RWPE2 (cell line): ENCODE measurements around the gene ANAPC13.
A peak's percentile ranks its signal among the peaks of the same experiment; 100 is the strongest.

Experiments used
- ATAC-seq: fragments of 200-7000 bp; cut with Tn5 transposase; 3 replicates; pipeline ENCODE4 v1.9.1; 2021; ENCODE audit warnings: low read depth
- DNase-seq: peaks from one replicate; pipeline ENCODE4 v3.0.0-alpha.2; 2020; ENCODE audit warnings: low spot score
- H3K27ac ChIP-seq: fragments of 450-650 bp; 2 replicates; pipeline ENCODE4 v1.5.1; 2017; ENCODE audit warnings: mild to moderate bottlenecking; ENCODE audit not compliant: poor library complexity, severe bottlenecking
- H3K27me3 ChIP-seq: fragments of 250-450 bp; sonication (Bioruptor Pico); 2 replicates; pipeline ENCODE4 v1.5.1; 2021; ENCODE audit warnings: mild to moderate bottlenecking, moderate library complexity; ENCODE audit not compliant: insufficient read depth, poor library complexity, severe bottlenecking
- H3K36me3 ChIP-seq: fragments of 250-450 bp; sonication (Bioruptor Pico); 2 replicates; pipeline ENCODE4 v1.5.1; 2020; ENCODE audit warnings: low read depth, mild to moderate bottlenecking, moderate library complexity
- H3K4me1 ChIP-seq: fragments of 250-450 bp; sonication (Bioruptor Pico); 2 replicates; pipeline ENCODE4 v1.5.1; 2021; ENCODE audit warnings: mild to moderate bottlenecking, moderate library complexity; ENCODE audit not compliant: insufficient read depth, poor library complexity, severe bottlenecking
- H3K4me3 ChIP-seq: fragments of 250-450 bp; sonication (Bioruptor Pico); 2 replicates; pipeline ENCODE4 v1.5.1; 2021; ENCODE audit warnings: mild to moderate bottlenecking, moderate library complexity; ENCODE audit not compliant: severe bottlenecking
- H3K9me3 ChIP-seq: fragments of 250-450 bp; sonication (Bioruptor Pico); 2 replicates; pipeline ENCODE4 v1.5.1; 2021; ENCODE audit warnings: mild to moderate bottlenecking, moderate library complexity; ENCODE audit not compliant: severe bottlenecking
- CTCF ChIP-seq: fragments of 450-650 bp; IDR thresholded peaks from one replicate; pipeline ENCODE4 v1.5.1; 2017; ENCODE audit warnings: mild to moderate bottlenecking, moderate library complexity; ENCODE audit not compliant: poor library complexity, severe bottlenecking

The ANAPC13 gene

GRCh38 chr3:134527037-134527436, 41.3 kb upstream of the ANAPC13 start:
- H3K27me3 ChIP-seq = no peaks in the 10 kb centered on the region
- H3K4me3 ChIP-seq = no peak overlapping the region
- no peak for TF ChIP-seq CTCF
- H3K36me3 ChIP-seq = no peaks in the 10 kb centered on the region
- DNase-seq (peak; percentile 49), ATAC-seq (no peak)
- H3K9me3 ChIP-seq = peaks cover 3% of the 10 kb centered on the region
- no peak overlapping the region for H3K27ac ChIP-seq
- H3K4me1 ChIP-seq = no peaks in the 10 kb centered on the region

GRCh38 chr3:134526319-134526718, 40.5 kb upstream of the ANAPC13 start:
- H3K4me3 ChIP-seq = no peak overlapping the region
- H3K9me3 ChIP-seq = peaks cover 3% of the 10 kb centered on the region
- H3K4me1 ChIP-seq = no peaks in the 10 kb centered on the region
- H3K27ac ChIP-seq = no peak overlapping the region
- DNase-seq = no peak
- TF ChIP-seq CTCF = no peak
- H3K27me3 ChIP-seq = no peaks in the 10 kb centered on the region
- H3K36me3 ChIP-seq = no peaks in the 10 kb centered on the region; the same call in 1 of the 2 replicates
- no peak for ATAC-seq

GRCh38 chr3:134525293-134525692, 39.5 kb upstream of the ANAPC13 start:
- peaks cover 3% of the 10 kb centered on the region for H3K9me3 ChIP-seq
- no peaks in the 10 kb centered on the region for H3K27me3 ChIP-seq
- no peak overlapping the region for H3K27ac ChIP-seq
- no peak overlapping the region for H3K4me3 ChIP-seq
- H3K4me1 ChIP-seq = no peaks in the 10 kb centered on the region
- no peaks in the 10 kb centered on the region; the same call in 1 of the 2 replicates for H3K36me3 ChIP-seq
- ATAC-seq (no peak), DNase-seq (no peak)
- TF ChIP-seq CTCF = no peak

DNA sequence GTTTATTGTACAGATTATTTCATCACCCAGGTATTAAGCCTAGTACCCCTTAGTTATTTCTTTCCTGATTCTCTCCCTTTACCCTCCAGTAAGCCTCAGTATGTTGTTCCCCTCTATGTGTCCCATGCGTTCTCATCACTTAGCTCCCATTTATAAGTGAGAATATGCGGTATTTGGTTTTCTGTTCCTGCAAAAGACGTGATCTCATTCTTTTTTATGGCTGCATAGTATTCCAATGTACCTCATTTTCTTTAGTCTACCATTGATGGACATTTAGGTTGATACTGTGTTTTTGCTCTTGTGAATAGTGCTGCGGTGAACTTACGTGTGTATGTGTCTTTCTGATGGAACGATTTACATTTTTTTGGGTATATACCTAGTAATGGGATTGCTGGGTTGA, 36.8 kb upstream of the ANAPC13 start:
- Histone ChIP-seq H3K9me3 (peaks cover 3% of the 10 kb centered on the region), H3K27ac (no peak overlapping the region), H3K36me3 (no peaks in the 10 kb centered on the region; the same call in 1 of the 2 replicates), H3K4me3 (no peak overlapping the region), H3K27me3 (no peaks in the 10 kb centered on the region), H3K4me1 (peaks cover 5% of the 10 kb centered on the region)
- no peak for TF ChIP-seq CTCF
- DNase-seq = no peak
- ATAC-seq = no peak

- Histone ChIP-seq H3K36me3 (no peaks in the 10 kb centered on the region; the same call in 1 of the 2 replicates), H3K4me1 (peaks cover 6% of the 10 kb centered on the region), H3K9me3 (peaks cover 2% of the 10 kb centered on the region), H3K27me3 (no peaks in the 10 kb centered on the region), H3K4me3 (no peak overlapping the region), H3K27ac (no peak overlapping the region)
- ATAC-seq (no peak), DNase-seq (no peak)
- TF ChIP-seq CTCF = no peak
Observed at GRCh38 chr3:134517791-134518190, 32.0 kb upstream of the ANAPC13 start.
